HepG2 (cell line): ENCODE data around the gene AKR1C2. TPM values are rescaled to one million over a fixed set of nuclear protein-coding genes. Genes with fewer than 3 reads are reported as not detected.
A peak's percentile ranks its signal among the peaks of the same experiment; 100 is the strongest.

Experiments
- CC2D1A ChIP-seq: sonication (generic); formaldehyde crosslinking; IDR thresholded peaks from 2 replicates; pipeline ENCODE4 v1.8.1; 2023; ENCODE audit warnings: mild to moderate bottlenecking, missing genetic modification reagents
- CHCHD3 ChIP-seq: sonication (generic); formaldehyde crosslinking; IDR thresholded peaks from 2 replicates; pipeline ENCODE4 v1.8.0; 2022; ENCODE audit warnings: mild to moderate bottlenecking, missing genetic modification reagents, moderate library complexity
- DRAP1 ChIP-seq: IDR thresholded peaks from 2 replicates; pipeline ENCODE4 v1.6.1; 2016; ENCODE audit warnings: missing genetic modification reagents, missing compliant biosample characterization
- FLYWCH1 ChIP-seq: sonication (generic); formaldehyde crosslinking; IDR thresholded peaks from 2 replicates; pipeline ENCODE4 v1.8.1; 2023; ENCODE audit warnings: mild to moderate bottlenecking, missing genetic modification reagents
- HOXA9 ChIP-seq: sonication (generic); formaldehyde crosslinking; IDR thresholded peaks from 2 replicates; pipeline ENCODE4 v1.8.1; 2022; ENCODE audit warnings: missing genetic modification reagents, mild to moderate bottlenecking, moderate library complexity, borderline replicate concordance
- IKZF4 ChIP-seq: sonication (generic); formaldehyde crosslinking; IDR thresholded peaks from 2 replicates; pipeline ENCODE4 v1.5.1; 2020; ENCODE audit warnings: borderline replicate concordance, mild to moderate bottlenecking, low read depth, missing genetic modification reagents; ENCODE audit errors: not compliant biosample characterization
- MAFG ChIP-seq: sonication (generic); formaldehyde crosslinking; IDR thresholded peaks from 2 replicates; pipeline ENCODE4 v1.5.1; 2020; ENCODE audit warnings: mild to moderate bottlenecking, missing genetic modification reagents
- NAIF1 ChIP-seq: sonication (generic); formaldehyde crosslinking; IDR thresholded peaks from 2 replicates; pipeline ENCODE4 v1.5.0; 2020; ENCODE audit warnings: mild to moderate bottlenecking, missing genetic modification reagents, borderline replicate concordance
- NFIC ChIP-seq: IDR thresholded peaks from 2 replicates; pipeline ENCODE4 v1.6.1; 2012; ENCODE audit warnings: mild to moderate bottlenecking, low read length, inconsistent platforms
- ONECUT2 ChIP-seq: sonication (generic); formaldehyde crosslinking; IDR thresholded peaks from 2 replicates; pipeline ENCODE4 v1.4.0; 2020; ENCODE audit warnings: missing genetic modification reagents
- PAX8 ChIP-seq: sonication (generic); formaldehyde crosslinking; IDR thresholded peaks from 2 replicates; pipeline ENCODE4 v1.8.0; 2022; ENCODE audit warnings: mild to moderate bottlenecking, missing genetic modification reagents, borderline replicate concordance
- PHF21A ChIP-seq: sonication (generic); formaldehyde crosslinking; IDR thresholded peaks from 2 replicates; pipeline ENCODE4 v1.5.0; 2020; ENCODE audit warnings: mild to moderate bottlenecking, missing genetic modification reagents
- RELA ChIP-seq: sonication (generic); formaldehyde crosslinking; IDR thresholded peaks from 2 replicates; pipeline ENCODE4 v1.4.0; 2020; ENCODE audit warnings: missing genetic modification reagents
- SIN3B ChIP-seq: fragments of 150-350 bp; IDR thresholded peaks from 2 replicates; pipeline ENCODE4 v1.6.1; 2014; ENCODE audit warnings: low read length
- ZBTB20 ChIP-seq: sonication (generic); formaldehyde crosslinking; IDR thresholded peaks from 2 replicates; pipeline ENCODE4 v1.8.1; 2023; ENCODE audit warnings: missing genetic modification reagents, low read depth, mild to moderate bottlenecking, borderline replicate concordance
- ZBTB40 ChIP-seq, 2 experiments: fragments of 450-650 bp in 1 of 2; sonication (generic) in 1 of 2; formaldehyde crosslinking in 1 of 2; IDR thresholded peaks; 2 replicates each; pipeline versions ENCODE4 v1.6.1 to v1.8.0; 2016 to 2022; ENCODE audit warnings: antibody characterized with exemption in 1 of 2, mild to moderate bottlenecking in 1 of 2, missing genetic modification reagents in 1 of 2
- ZNF263 ChIP-seq: sonication (generic); formaldehyde crosslinking; IDR thresholded peaks from 2 replicates; pipeline ENCODE4 v1.4.0; 2020; ENCODE audit warnings: missing genetic modification reagents
- ZNF282 ChIP-seq: fragments of 450-650 bp; IDR thresholded peaks from 2 replicates; pipeline ENCODE4 v1.6.1; 2018; ENCODE audit not compliant: partially characterized antibody
- ZNF34 ChIP-seq: sonication (generic); formaldehyde crosslinking; IDR thresholded peaks from 2 replicates; pipeline ENCODE4 v1.4.0; 2020; ENCODE audit warnings: mild to moderate bottlenecking, missing genetic modification reagents, borderline replicate concordance
- polyA plus RNA-seq, 8 experiments: library from polyadenylated mRNA; depleted of rRNA in 3 of 8; stranded (reverse) in 7 of 8; unstranded in 1 of 8; fragments of >200 nt; fragmentation: Illumina TruSeq in 4 of 8; extraction: Trizol in 4 of 8; gene quantifications; 2 replicates each; pipeline versions ENCODE4 v1.2.1 to v1.2.3, GENCODE V29; 2011 to 2016; ENCODE audit warnings: low read depth in 4 of 8, missing spikeins in 1 of 8, mixed read lengths in 1 of 8; ENCODE audit not compliant: insufficient read depth in 1 of 8
- total RNA-seq, 5 experiments: library from RNA; depleted of rRNA; stranded (reverse); fragments of >200 nt; fragmentation: Illumina TruSeq; extraction: Trizol; gene quantifications; 2 replicates each; pipeline ENCODE4 v1.2.3, GENCODE V29; 2016; ENCODE audit warnings: low read depth in 1 of 5

The AKR1C2 gene
- total and polyA plus RNA-seq, 2 of the 13 experiments (the other 11 are each of a cell fraction or from before 2014, with no cell fraction given) = 140 to 900 TPM

- no peak for TF ChIP-seq RELA (CRISPR knock-in tag)
- no peak for TF ChIP-seq NAIF1 (CRISPR knock-in tag)
- no peak for TF ChIP-seq ZNF34 (CRISPR knock-in tag)
- TF ChIP-seq PHF21A (CRISPR knock-in tag) = no peak
- TF ChIP-seq NFIC = peak; percentile 56; the same call in 1 of the 2 replicates
- no peak for TF ChIP-seq FLYWCH1 (CRISPR knock-in tag)
- no peak for TF ChIP-seq ZNF263
- no peak for TF ChIP-seq CC2D1A (CRISPR knock-in tag)
- no peak for TF ChIP-seq HOXA9
- no peak for TF ChIP-seq PAX8 (CRISPR knock-in tag)
- peak; percentile 69; the same call in 1 of the 2 replicates for TF ChIP-seq ONECUT2 (CRISPR knock-in tag)
- TF ChIP-seq ZNF282 = no peak
- TF ChIP-seq MAFG (CRISPR knock-in tag) = no peak
- TF ChIP-seq ZBTB40 (IDR thresholded peaks at IDR 0.05) = no peak
- no peak for TF ChIP-seq ZBTB40 (CRISPR knock-in tag; IDR thresholded peaks at IDR 0.05)
- no peak for TF ChIP-seq DRAP1 (CRISPR knock-in tag)
- TF ChIP-seq CHCHD3 (CRISPR knock-in tag) = no peak
- TF ChIP-seq SIN3B = no peak
- no peak for TF ChIP-seq ZBTB20 (CRISPR knock-in tag)
- no peak for TF ChIP-seq IKZF4
Observed at GRCh38 chr10:5047912-5048628, 44.4 kb upstream of the AKR1C2 start (continued).
